HG03378 (cell line): ENCODE results near the gene ACSL5.

ENCODE experiments used
- ATAC-seq: cut with Tn5 transposase; IDR thresholded peaks from one replicate; pipeline ENCODE4 v1.9.1; 2021; ENCODE audit warnings: mild to moderate bottlenecking, moderate library complexity; ENCODE audit not compliant: unreplicated experiment

Gene ACSL5, protein sequence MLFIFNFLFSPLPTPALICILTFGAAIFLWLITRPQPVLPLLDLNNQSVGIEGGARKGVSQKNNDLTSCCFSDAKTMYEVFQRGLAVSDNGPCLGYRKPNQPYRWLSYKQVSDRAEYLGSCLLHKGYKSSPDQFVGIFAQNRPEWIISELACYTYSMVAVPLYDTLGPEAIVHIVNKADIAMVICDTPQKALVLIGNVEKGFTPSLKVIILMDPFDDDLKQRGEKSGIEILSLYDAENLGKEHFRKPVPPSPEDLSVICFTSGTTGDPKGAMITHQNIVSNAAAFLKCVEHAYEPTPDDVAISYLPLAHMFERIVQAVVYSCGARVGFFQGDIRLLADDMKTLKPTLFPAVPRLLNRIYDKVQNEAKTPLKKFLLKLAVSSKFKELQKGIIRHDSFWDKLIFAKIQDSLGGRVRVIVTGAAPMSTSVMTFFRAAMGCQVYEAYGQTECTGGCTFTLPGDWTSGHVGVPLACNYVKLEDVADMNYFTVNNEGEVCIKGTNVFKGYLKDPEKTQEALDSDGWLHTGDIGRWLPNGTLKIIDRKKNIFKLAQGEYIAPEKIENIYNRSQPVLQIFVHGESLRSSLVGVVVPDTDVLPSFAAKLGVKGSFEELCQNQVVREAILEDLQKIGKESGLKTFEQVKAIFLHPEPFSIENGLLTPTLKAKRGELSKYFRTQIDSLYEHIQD

DNA sequence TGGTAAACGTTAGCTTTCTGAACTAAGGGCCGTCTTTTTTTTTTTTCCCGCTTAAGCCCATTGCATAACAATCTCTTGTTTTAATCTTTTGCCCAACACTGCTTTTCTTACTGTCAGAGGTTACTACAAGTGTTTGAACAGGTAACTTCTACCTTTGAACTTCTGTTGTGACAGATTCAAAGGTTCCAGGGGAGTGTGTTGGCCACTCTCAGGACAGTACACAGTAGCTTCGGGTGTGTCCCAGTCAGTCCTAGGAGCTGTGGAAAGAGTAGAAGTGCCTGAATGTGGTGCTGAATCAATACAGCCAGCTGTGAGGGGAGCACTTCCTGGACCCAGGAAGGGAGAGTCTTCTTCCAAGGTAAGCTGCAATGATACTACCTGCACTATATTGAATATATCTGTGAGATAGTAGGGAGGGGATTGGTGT lies at the start of gene ACSL5:
TSS of gene ACSL5 (plus strand) at position 205 of the 427 bp plus-strand sequence. CDS start 20,831 bp downstream, outside the sequence.
- no peak for ATAC-seq

DNA sequence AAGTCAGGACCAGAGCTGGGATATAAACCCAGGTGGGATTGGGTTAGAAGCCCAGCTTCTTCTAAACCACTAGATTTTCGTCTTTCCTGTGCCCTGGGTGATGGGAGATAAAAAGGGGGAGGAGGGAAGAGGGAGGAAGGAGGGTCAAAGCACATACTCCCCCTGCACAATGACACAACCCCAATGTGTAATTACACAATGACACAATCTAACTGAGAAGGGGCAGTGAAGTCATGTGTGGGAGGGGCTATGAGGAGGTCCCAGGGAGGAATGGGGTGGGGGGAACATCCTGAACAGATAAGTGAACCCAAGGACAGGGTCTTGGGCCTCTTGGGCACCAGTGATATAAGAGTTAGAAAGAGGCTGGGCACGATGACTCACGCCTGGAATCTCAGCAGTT lies 46.2 kb upstream of the ACSL5 start:
- ATAC-seq, result no peak

- no peak for ATAC-seq
Observed at GRCh38 chr10:112330162-112330561, 43.8 kb upstream of the ACSL5 start.

- no peak for ATAC-seq
Observed at GRCh38 chr10:112330607-112331160, 43.2 kb upstream of the ACSL5 start.

- ATAC-seq, result no peak
Observed at GRCh38 chr10:112332022-112332421, 41.9 kb upstream of the ACSL5 start.

- no peak for ATAC-seq
Observed at GRCh38 chr10:112332509-112333228, 41.2 kb upstream of the ACSL5 start.

DNA sequence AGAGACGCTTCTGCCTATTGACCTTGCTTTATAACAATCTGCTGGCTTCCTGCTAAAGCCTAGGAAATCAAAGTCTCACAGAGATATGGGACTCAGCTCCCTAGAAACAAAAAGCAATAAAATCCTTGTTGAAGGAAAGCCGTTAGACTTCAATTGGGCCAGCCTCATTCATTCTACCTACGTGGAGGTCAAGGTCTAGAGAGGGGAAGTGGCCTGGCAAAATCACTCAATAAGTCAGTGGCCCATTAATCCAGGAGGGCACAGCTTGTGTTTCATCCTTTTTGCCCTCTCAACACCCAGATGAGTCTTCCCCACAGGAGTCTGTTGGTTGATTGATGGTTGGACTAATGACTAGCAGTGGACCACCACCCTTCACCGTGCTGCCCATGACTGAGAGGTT lies 40.5 kb upstream of the ACSL5 start:
- no peak for ATAC-seq

DNA sequence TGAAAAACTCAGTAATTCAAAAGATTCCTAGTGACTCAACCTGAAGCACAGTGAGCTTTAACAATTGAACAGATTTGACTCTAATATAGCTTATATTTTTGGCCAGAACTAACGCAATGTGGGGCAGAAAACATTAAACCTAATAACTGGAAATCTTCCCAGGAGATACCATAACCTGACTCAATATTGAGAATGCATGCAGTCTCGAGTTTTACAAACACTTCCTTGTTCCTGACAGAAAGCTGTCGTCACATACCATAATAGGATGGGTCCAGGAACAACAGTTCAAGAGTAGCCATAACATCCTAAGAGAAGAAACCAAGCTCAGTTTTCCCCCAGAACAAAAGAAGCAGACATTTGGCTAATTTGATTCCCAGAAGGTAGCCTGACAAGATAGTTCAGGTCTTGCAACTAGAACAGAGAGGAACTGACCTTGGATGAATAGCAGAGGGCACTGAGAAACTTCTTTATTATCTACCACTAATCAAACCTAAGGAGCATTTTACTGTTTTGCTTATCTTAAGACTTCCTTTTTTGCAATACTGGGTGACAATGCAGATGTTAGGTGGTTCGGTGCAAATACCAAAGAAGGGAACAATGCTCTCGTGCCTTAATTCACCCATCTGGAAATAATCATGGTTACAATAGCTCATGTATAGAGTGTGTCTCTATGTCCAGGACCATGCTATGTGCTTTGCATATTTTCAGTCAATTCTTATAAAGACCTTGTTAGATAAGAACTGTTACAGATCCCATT lies 38.6 kb upstream of the ACSL5 start:
- no peak for ATAC-seq

GRCh38 chr10:112335868-112336265 lies 38.0 kb upstream of the ACSL5 start:
- ATAC-seq, result no peak

DNA sequence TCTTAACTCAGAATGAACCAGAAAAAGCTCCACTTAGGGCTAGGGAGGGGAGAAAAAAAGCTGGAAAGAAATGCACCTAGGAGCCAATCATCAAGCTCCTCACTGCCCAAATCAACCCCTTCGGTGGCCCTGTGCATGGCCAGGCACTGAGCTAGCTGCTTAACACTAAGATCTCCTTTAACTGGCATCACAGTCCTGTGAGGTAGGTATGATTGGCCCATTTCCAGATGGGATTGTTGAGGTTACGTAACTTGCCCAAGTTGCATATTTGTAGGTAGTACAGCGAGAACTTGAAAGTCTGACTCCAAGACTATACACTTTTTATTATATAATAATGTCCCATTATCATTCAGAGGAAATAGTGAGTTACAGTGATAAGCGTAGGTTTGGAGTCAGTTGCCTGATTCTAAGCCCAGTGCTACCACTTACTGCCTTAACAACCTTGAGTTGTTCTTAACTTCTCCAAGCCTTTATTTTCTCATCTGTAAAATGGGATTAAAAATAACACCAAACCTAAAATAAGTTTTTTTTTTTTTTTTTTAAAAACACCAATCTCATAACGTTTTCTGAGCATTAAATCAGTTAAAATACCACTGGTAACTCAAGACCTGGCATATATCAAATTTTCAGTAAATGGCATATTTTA lies 37.2 kb upstream of the ACSL5 start:
- no peak for ATAC-seq

DNA sequence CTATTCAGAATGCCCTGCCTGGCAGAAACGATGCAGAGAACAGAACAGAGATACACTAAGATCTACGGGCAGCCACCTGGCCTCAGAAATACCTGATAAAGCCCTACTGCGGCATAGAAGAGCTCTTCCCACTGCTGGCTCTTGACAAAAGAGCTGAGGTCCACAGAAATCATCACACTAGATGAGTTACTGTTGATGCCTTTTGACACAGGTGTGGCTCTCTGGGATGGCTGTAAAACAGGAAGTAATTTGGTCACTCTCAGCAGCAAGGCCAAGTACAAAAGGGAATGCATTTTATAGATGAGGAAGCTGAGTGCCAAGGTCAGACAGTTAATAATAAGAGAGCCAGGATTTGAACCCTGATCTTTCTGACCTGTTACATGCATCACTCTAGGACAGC lies 35.0 kb upstream of the ACSL5 start:
- no peak for ATAC-seq

- ATAC-seq, result no peak
Observed at GRCh38 chr10:112340601-112341000, 33.3 kb upstream of the ACSL5 start.

DNA sequence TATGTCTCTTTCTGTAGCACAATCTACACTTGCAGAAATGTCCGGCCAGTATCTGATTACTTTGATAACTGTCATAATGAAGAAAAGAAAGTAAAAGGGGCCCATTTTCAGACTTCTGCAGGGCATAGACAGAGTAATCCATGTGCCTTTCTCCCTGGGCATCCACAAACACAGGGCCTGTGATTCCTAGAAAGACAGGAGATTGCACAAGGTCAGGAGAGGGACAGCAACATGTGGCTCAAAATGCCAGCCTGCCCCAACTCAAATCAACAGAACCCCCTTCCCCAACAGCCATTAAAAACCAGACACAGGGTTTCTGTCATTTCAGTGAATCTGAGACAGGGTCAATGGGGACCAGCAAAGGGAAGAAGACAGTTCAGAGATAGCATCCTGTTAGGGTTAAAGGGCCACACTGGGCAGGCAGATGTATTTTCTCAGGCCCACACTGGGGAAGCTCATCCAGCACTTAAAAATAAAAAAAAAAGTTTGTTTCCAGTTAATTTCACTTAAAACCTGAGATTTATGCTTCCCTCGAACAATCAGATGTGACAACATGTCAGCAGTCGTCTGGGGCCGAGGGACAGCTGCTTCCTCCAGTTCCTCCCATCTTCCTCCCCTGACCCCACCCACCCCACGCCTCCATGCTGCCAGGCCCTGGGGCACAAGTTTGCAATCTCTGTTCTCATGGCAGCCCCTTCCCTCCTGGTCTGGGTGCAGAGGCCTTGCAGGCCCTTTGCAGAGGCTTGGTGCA lies 30.7 kb upstream of the ACSL5 start:
- ATAC-seq, result no peak

DNA sequence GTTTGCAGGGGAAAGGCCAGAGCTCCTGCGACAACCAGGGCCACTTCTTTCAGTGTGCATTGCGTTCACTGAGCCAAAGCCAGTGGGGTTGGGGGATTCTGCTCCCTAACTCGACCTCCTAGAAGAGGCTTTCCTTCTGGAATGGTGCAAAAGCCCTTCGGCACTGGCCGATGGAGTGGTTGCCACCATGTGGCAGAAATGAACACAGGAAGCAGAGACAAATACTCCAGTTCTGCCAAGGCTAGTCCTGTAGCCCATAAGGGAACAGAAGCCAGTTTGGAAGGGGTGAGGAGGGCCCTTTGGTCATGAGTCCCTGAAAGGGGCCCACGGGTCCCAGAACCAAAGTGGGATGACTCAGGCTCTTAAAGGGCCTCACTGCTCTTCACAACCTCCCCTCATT lies 29.7 kb upstream of the ACSL5 start:
- no peak for ATAC-seq

- ATAC-seq, result no peak
Observed at GRCh38 chr10:112345202-112345601, 28.7 kb upstream of the ACSL5 start.

GRCh38 chr10:112345743-112346142 lies 28.2 kb upstream of the ACSL5 start:
- no peak for ATAC-seq

- ATAC-seq, result no peak
Observed at GRCh38 chr10:112346774-112347173, 27.1 kb upstream of the ACSL5 start.

- no peak for ATAC-seq
Observed at GRCh38 chr10:112347709-112348671, 25.9 kb upstream of the ACSL5 start.
